Neural cell (in vitro differentiated cells): Measurements from ENCODE around the gene GPATCH4.

ENCODE experiments used
- EP300 ChIP-seq: fragments of 450-650 bp; conservative IDR thresholded peaks from 2 replicates; pipeline ENCODE4 v1.6.1; 2014; ENCODE audit warnings: antibody characterized with exemption, mild to moderate bottlenecking, moderate library complexity; ENCODE audit not compliant: poor library complexity, severe bottlenecking
- EZH2 ChIP-seq: fragments of 200-600, 300-800 bp; shearing (Covaris generic), sonication (generic); IDR thresholded peaks from 2 replicates; pipeline ENCODE4 v1.6.1; 2014; ENCODE audit warnings: antibody characterized with exemption, low read length, borderline replicate concordance, mild to moderate bottlenecking; ENCODE audit not compliant: insufficient read depth, poor library complexity, severe bottlenecking
- MXI1 ChIP-seq: fragments of 450-650 bp; conservative IDR thresholded peaks from 2 replicates; pipeline ENCODE4 v1.6.1; 2014; ENCODE audit warnings: antibody characterized with exemption, mild to moderate bottlenecking; ENCODE audit not compliant: poor library complexity, severe bottlenecking
- POLR2AphosphoS5 ChIP-seq: IDR thresholded peaks from 2 replicates; pipeline ENCODE4 v1.6.1; 2012
- RAD21 ChIP-seq: fragments of 450-650 bp; conservative IDR thresholded peaks from 2 replicates; pipeline ENCODE4 v1.6.1; 2014; ENCODE audit warnings: antibody characterized with exemption, mild to moderate bottlenecking, moderate library complexity
- SMC3 ChIP-seq: fragments of 450-650 bp; conservative IDR thresholded peaks from 2 replicates; pipeline ENCODE4 v1.6.1; 2014; ENCODE audit warnings: antibody characterized with exemption, mild to moderate bottlenecking, moderate library complexity; ENCODE audit not compliant: poor library complexity
- TAF1 ChIP-seq: IDR thresholded peaks from 2 replicates; pipeline ENCODE4 v1.6.1; 2012; ENCODE audit warnings: low read depth
- TF ChIP-seq, protein P1 (sequence below): IDR thresholded peaks from 2 replicates; pipeline ENCODE4 v1.6.1; 2012; ENCODE audit warnings: borderline replicate concordance
- TF ChIP-seq, protein P2 (sequence below): fragments of 450-650 bp; IDR thresholded peaks from 2 replicates; pipeline ENCODE4 v1.5.1; 2014; ENCODE audit warnings: antibody characterized with exemption, mild to moderate bottlenecking, moderate library complexity; ENCODE audit not compliant: poor library complexity, severe bottlenecking

- TF ChIP-seq, protein P1, sequence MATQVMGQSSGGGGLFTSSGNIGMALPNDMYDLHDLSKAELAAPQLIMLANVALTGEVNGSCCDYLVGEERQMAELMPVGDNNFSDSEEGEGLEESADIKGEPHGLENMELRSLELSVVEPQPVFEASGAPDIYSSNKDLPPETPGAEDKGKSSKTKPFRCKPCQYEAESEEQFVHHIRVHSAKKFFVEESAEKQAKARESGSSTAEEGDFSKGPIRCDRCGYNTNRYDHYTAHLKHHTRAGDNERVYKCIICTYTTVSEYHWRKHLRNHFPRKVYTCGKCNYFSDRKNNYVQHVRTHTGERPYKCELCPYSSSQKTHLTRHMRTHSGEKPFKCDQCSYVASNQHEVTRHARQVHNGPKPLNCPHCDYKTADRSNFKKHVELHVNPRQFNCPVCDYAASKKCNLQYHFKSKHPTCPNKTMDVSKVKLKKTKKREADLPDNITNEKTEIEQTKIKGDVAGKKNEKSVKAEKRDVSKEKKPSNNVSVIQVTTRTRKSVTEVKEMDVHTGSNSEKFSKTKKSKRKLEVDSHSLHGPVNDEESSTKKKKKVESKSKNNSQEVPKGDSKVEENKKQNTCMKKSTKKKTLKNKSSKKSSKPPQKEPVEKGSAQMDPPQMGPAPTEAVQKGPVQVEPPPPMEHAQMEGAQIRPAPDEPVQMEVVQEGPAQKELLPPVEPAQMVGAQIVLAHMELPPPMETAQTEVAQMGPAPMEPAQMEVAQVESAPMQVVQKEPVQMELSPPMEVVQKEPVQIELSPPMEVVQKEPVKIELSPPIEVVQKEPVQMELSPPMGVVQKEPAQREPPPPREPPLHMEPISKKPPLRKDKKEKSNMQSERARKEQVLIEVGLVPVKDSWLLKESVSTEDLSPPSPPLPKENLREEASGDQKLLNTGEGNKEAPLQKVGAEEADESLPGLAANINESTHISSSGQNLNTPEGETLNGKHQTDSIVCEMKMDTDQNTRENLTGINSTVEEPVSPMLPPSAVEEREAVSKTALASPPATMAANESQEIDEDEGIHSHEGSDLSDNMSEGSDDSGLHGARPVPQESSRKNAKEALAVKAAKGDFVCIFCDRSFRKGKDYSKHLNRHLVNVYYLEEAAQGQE: no peak
- TF ChIP-seq, protein P2, sequence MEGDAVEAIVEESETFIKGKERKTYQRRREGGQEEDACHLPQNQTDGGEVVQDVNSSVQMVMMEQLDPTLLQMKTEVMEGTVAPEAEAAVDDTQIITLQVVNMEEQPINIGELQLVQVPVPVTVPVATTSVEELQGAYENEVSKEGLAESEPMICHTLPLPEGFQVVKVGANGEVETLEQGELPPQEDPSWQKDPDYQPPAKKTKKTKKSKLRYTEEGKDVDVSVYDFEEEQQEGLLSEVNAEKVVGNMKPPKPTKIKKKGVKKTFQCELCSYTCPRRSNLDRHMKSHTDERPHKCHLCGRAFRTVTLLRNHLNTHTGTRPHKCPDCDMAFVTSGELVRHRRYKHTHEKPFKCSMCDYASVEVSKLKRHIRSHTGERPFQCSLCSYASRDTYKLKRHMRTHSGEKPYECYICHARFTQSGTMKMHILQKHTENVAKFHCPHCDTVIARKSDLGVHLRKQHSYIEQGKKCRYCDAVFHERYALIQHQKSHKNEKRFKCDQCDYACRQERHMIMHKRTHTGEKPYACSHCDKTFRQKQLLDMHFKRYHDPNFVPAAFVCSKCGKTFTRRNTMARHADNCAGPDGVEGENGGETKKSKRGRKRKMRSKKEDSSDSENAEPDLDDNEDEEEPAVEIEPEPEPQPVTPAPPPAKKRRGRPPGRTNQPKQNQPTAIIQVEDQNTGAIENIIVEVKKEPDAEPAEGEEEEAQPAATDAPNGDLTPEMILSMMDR: peak; percentile 2
- TF ChIP-seq POLR2AphosphoS5 (no peak), EP300 (no peak), EZH2 (no peak), TAF1 (no peak), RAD21 (no peak), SMC3 (no peak), MXI1 (no peak)
Observed at GRCh38 chr1:156642265-156643048, 41.2 kb upstream of the GPATCH4 start.
